Measurements from ENCODE around the gene JDP2. TPM values are rescaled to one million over a fixed set of nuclear protein-coding genes. Genes with fewer than 3 reads are reported as not detected.

The JDP2 gene
- total RNA-seq: 41.3 and 127 TPM in 2 replicates

GRCh38 chr14:75427482-75428229 is at the start of gene JDP2:
Gene JDP2 (plus strand): TSS chr14:75428022. CDS start chr14:75437921, 9,899 bp downstream.

GRCh38 chr14:75522224-75522982 is 94.6 kb downstream of the JDP2 start, which contains the start of gene BATF:
Gene BATF (plus strand): TSS chr14:75522469. CDS start chr14:75522683, 214 bp downstream.

Other genes with a start within 250 kb of the JDP2 start
- gene FOS, start 149.2 kb upstream of the JDP2 start, total RNA-seq: 6.7 and 8.1 TPM in 2 replicates
- not detected in 2 replicates for gene BATF, start 94.4 kb downstream of the JDP2 start, total RNA-seq
- 1.8 and 2.0 TPM in 2 replicates for gene FLVCR2, start 150.6 kb downstream of the JDP2 start, total RNA-seq
- 5.5 and 10.0 TPM in 2 replicates for gene ERG28, start 232.9 kb downstream of the JDP2 start, total RNA-seq
- 25.3 and 25.6 TPM in 2 replicates for gene TTLL5, start 233.2 kb downstream of the JDP2 start, total RNA-seq